A549 (cell line): ENCODE data around the gene DHX58. TPM values are rescaled to one million over a fixed set of nuclear protein-coding genes. Genes with fewer than 3 reads are reported as not detected.
A peak's percentile ranks its signal among the peaks of the same experiment; 100 is the strongest.

Source experiments
- ATAC-seq, 2 experiments: fragments of 200-7000 bp in 1 of 2; fragments of >200 bp in 1 of 2; cut with Nextera tagmentation in 1 of 2; cut with Tn5 transposase in 1 of 2; 3 replicates each; pipeline versions ENCODE4 v1.8.0 to v1.9.1; 2018 to 2020; ENCODE audit warnings: mild to moderate bottlenecking in 1 of 2, moderate library complexity in 1 of 2
- CTCF ChIA-PET: fragments of 300-600 bp; sonication (Branson Sonifier 250); formaldehyde crosslinking; extraction: SDS; loops from one replicate; lab custom pipeline; 2021; ENCODE audit warnings: antibody characterized with exemption, inconsistent platforms; lab: Yijun Ruan, JAX
- POLR2A ChIA-PET: fragments of 350-600 bp; formaldehyde crosslinking; extraction: SDS; loops from one replicate; lab custom pipeline; 2021; ENCODE audit warnings: antibody characterized with exemption, inconsistent platforms; lab: Yijun Ruan, JAX
- DNase-seq, 2 experiments: peaks; one replicate each; pipeline versions ENCODE4 v3.0.0 to v3.0.0-alpha.2; 2011 to 2016; ENCODE audit warnings: low read depth in 1 of 2, low spot score in 1 of 2
- FAIRE-seq: peaks from 2 replicates; lab custom pipeline; 2011; peaks lifted over from hg19 to GRCh38; lab: Jason Lieb, UNC
- H3K27ac ChIP-seq, 2 experiments: fragments of >200 bp; sonication (Bioruptor Twin); formaldehyde crosslinking; 3 replicates each; pipeline ENCODE4 v1.5.1; 2016 to 2017
- H3K4me1 ChIP-seq: fragments of >200 bp; sonication (Bioruptor Twin); formaldehyde crosslinking; 3 replicates; pipeline ENCODE4 v1.6.1; 2016
- H3K4me2 ChIP-seq: fragments of >200 bp; sonication (Bioruptor Twin); formaldehyde crosslinking; 3 replicates; pipeline ENCODE4 v1.6.1; 2016
- H3K4me3 ChIP-seq: fragments of >200 bp; sonication (Bioruptor Twin); formaldehyde crosslinking; 3 replicates; pipeline ENCODE4 v1.5.1; 2016
- H3K9me3 ChIP-seq: fragments of >200 bp; sonication (Bioruptor Twin); formaldehyde crosslinking; 3 replicates; pipeline ENCODE4 v1.6.1; 2016
- E2F6 ChIP-seq: IDR thresholded peaks from 2 replicates; pipeline ENCODE4 v1.6.1; 2012; ENCODE audit warnings: low read depth, borderline replicate concordance
- FOSL2 ChIP-seq, 2 experiments: fragments of 450-650 bp in 1 of 2; fragments of >200 bp in 1 of 2; sonication (Bioruptor Twin) in 1 of 2; formaldehyde crosslinking; IDR thresholded peaks; 2 replicates each; pipeline versions ENCODE4 v1.5.0 to v1.6.1; 2016 to 2020; ENCODE audit warnings: mild to moderate bottlenecking in 1 of 2, moderate library complexity in 1 of 2
- FOXS1 ChIP-seq: fragments of 250-450 bp; sonication (Bioruptor Pico); IDR thresholded peaks from 2 replicates; pipeline ENCODE4 v1.5.0; 2020; ENCODE audit warnings: mild to moderate bottlenecking, moderate library complexity
- HES2 ChIP-seq: fragments of >200 bp; sonication (Bioruptor Twin); formaldehyde crosslinking; IDR thresholded peaks from 2 replicates; pipeline ENCODE4 v1.6.1; 2016
- HOXB13 ChIP-seq: fragments of 250-450 bp; sonication (Bioruptor Pico); IDR thresholded peaks from 2 replicates; pipeline ENCODE4 v1.5.0; 2020; ENCODE audit warnings: low read depth, mild to moderate bottlenecking, moderate library complexity
- KDM5A ChIP-seq: fragments of 200-600 bp; sonication (generic); IDR thresholded peaks from 2 replicates; pipeline ENCODE4 v1.6.1; 2016; ENCODE audit warnings: antibody characterized with exemption, mild to moderate bottlenecking
- MYC ChIP-seq: IDR thresholded peaks from 2 replicates; pipeline ENCODE4 v1.6.1; 2012; ENCODE audit warnings: mild to moderate bottlenecking, inconsistent platforms, low read length, improper control_type of control experiment, borderline replicate concordance
- NPAS2 ChIP-seq: fragments of 250-450 bp; sonication (Bioruptor Pico); IDR thresholded peaks from 2 replicates; pipeline ENCODE4 v1.8.0; 2022; ENCODE audit warnings: mild to moderate bottlenecking, moderate library complexity, borderline replicate concordance
- PHF8 ChIP-seq: fragments of 200-600 bp; sonication (generic); IDR thresholded peaks from 2 replicates; pipeline ENCODE4 v1.6.1; 2016; ENCODE audit warnings: low read depth, mild to moderate bottlenecking, antibody characterized with exemption, moderate library complexity, borderline replicate concordance
- POLR2A ChIP-seq: IDR thresholded peaks from 2 replicates; pipeline ENCODE4 v1.6.1; 2012; ENCODE audit warnings: mild to moderate bottlenecking, low read length
- POLR2AphosphoS2 ChIP-seq: conservative IDR thresholded peaks from 2 replicates; pipeline ENCODE4 v1.6.1; 2012; ENCODE audit warnings: low read length, improper control_type of control experiment, inconsistent platforms
- RAD21 ChIP-seq, 2 experiments: fragments of >200 bp in 1 of 2; sonication (Bioruptor Twin) in 1 of 2; formaldehyde crosslinking in 1 of 2; IDR thresholded peaks in 1 of 2; conservative IDR thresholded peaks in 1 of 2; 2 replicates in 1 of 2; 3 replicates in 1 of 2; pipeline ENCODE4 v1.6.1; 2012 to 2018; ENCODE audit warnings: inconsistent platforms in 1 of 2
- RCOR1 ChIP-seq: fragments of 150-350 bp; IDR thresholded peaks from 2 replicates; pipeline ENCODE4 v1.6.1; 2014; ENCODE audit warnings: antibody characterized with exemption, low read length, low read depth
- RNF2 ChIP-seq: fragments of 200-600 bp; sonication (generic); IDR thresholded peaks from 2 replicates; pipeline ENCODE4 v1.6.1; 2016; ENCODE audit warnings: low read depth, mild to moderate bottlenecking, antibody characterized with exemption, moderate library complexity, borderline replicate concordance
- SMC3 ChIP-seq: fragments of >200 bp; sonication (Bioruptor Twin); formaldehyde crosslinking; IDR thresholded peaks from 3 replicates; pipeline ENCODE4 v1.6.1; 2018; ENCODE audit warnings: inconsistent platforms
- SREBF2 ChIP-seq: fragments of 450-650 bp; IDR thresholded peaks from 2 replicates; pipeline ENCODE4 v1.6.1; 2014; ENCODE audit warnings: mild to moderate bottlenecking, moderate library complexity
- TFCP2L1 ChIP-seq: fragments of 250-450 bp; sonication (Bioruptor Pico); IDR thresholded peaks from 2 replicates; pipeline ENCODE4 v1.5.0; 2021; ENCODE audit warnings: mild to moderate bottlenecking
- ZC3H11A ChIP-seq: fragments of 450-650 bp; IDR thresholded peaks from 2 replicates; pipeline ENCODE4 v1.6.1; 2014; ENCODE audit warnings: antibody characterized with exemption, mild to moderate bottlenecking
- ZSCAN20 ChIP-seq: fragments of 250-450 bp; sonication (Bioruptor Pico); IDR thresholded peaks from 2 replicates; pipeline ENCODE4 v1.8.0; 2022; ENCODE audit warnings: mild to moderate bottlenecking, moderate library complexity
- WGBS: methylation state at CpG from one replicate; pipeline ENCODE4 v1.1.6; 2017; ENCODE audit errors: missing lambda C conversion rate; 5-methylcytosine and 5-hydroxymethylcytosine counted together
- polyA plus RNA-seq, 4 experiments: library from polyadenylated mRNA; depleted of rRNA in 3 of 4; stranded (reverse); fragments of >200 nt; fragmentation: RNase III in 1 of 4; extraction: RNeasy Plus Mini Kit Qiagen cat#74134 plus additional on column Dnase treatment in 1 of 4; gene quantifications; 2 replicates in 3 of 4; 3 replicates in 1 of 4; pipeline ENCODE4 v1.2.3, GENCODE V29; 2011 to 2017
- TF ChIP-seq, protein P1 (sequence below): fragments of 250-450 bp; sonication (Bioruptor Pico); IDR thresholded peaks from 2 replicates; pipeline ENCODE4 v1.5.0; 2021; ENCODE audit warnings: mild to moderate bottlenecking, moderate library complexity, borderline replicate concordance
- TF ChIP-seq, protein P2 (sequence below): fragments of 150-350 bp; IDR thresholded peaks from 2 replicates; pipeline ENCODE4 v1.6.1; 2014; ENCODE audit warnings: low read depth, mild to moderate bottlenecking, low read length

DHX58 gene
- polyA plus RNA-seq, 2 of the 4 experiments (the other 2 are of a cell fraction) = 0.37 to 0.59 TPM

GRCh38 chr17:42090964-42091790, 21.3 kb downstream of the DHX58 start (continued):
- TF ChIP-seq, protein P1, sequence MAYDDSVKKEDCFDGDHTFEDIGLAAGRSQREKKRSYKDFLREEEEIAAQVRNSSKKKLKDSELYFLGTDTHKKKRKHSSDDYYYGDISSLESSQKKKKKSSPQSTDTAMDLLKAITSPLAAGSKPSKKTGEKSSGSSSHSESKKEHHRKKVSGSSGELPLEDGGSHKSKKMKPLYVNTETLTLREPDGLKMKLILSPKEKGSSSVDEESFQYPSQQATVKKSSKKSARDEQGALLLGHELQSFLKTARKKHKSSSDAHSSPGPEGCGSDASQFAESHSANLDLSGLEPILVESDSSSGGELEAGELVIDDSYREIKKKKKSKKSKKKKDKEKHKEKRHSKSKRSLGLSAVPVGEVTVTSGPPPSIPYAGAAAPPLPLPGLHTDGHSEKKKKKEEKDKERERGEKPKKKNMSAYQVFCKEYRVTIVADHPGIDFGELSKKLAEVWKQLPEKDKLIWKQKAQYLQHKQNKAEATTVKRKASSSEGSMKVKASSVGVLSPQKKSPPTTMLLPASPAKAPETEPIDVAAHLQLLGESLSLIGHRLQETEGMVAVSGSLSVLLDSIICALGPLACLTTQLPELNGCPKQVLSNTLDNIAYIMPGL (CRISPR knock-in tag) = no peak
- no peak for TF ChIP-seq SMC3
- no peak for TF ChIP-seq SREBF2
- no peak for TF ChIP-seq ZSCAN20 (CRISPR knock-in tag)

- ChIA-PET CTCF (interaction anchor here (0.9 to 39.5 kb wide), 5 partner anchors 9 to 125 kb away, joined by 3 to 658 read pairs (median 41); partner anchors contain the start of genes DNAJC7, KAT2A and NKIRAS2), POLR2A (no interaction called here)
- Histone ChIP-seq H3K9me3 (no peaks in the 10 kb centered on the region), H3K27ac (no peak overlapping the region), H3K4me3 (no peak overlapping the region), H3K4me1 (0 out of 3 replicates have a peak, but pooled peaks cover 3% of the 10 kb centered on the region), H3K4me2 (no peak overlapping the region)
- ATAC-seq (peak in 1 of 2 experiments; percentile 11; a peak in 1 of 6 replicates), DNase-seq (no peak), FAIRE-seq (no peak)
- no peak for TF ChIP-seq FOSL2 (IDR thresholded peaks at IDR 0.05)
- no peak for TF ChIP-seq FOSL2 (CRISPR knock-in tag; IDR thresholded peaks at IDR 0.05)
- no peak for TF ChIP-seq HOXB13
- TF ChIP-seq, protein P1 (CRISPR knock-in tag) = no peak
- no peak for TF ChIP-seq FOXS1 (CRISPR knock-in tag)
- no peak for TF ChIP-seq NPAS2 (CRISPR knock-in tag)
- no peak for TF ChIP-seq MYC
- no peak for TF ChIP-seq TFCP2L1
- WGBS = 80% methylated on average over 8 of the region's 8 CpGs
Observed at GRCh38 chr17:42088736-42089135, 23.8 kb downstream of the DHX58 start.

DNA sequence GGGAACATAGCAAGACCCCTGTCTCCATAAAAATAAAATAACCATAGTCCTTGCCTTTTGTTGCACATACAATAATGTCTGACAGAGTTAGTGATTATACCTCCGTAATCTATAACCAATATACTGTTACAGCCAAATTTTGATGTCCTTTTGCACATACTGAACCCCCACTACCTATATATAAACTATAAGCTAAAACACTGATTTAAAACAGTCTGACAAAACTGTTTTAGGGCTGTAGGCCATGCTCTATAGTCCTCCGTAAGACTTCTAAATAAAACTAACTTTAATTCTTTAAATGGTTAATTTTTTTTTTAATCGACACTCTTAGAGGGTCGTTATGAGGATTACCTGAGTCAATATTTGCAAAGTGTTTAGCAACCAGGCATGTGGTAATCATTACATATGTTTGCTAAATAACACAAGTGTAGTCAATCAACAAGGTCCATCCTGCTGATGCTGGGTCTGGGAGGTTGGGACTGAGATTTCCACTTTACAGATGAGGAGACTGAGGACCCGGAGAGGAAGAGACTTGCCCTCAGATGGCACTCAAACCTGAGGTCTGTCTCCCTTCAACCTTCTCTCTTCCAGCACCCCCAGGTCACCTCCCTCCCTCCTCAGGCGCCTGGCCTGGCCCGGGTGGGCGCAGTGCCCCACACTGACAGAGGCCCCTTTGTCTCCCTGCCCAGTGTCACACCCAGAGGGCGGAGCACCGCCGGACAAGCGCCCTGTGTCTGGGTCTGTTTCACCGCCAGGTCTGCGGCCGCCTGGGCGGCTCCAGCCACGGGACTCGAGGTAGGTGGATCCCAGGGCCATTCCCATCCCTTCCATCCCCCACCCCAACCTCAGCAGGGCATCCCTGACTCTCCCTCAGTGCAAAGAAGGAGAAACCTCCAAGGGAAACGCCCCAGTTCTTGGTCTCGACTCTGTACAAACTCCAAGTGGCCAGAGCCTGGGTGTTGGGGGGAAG, 24.5 kb downstream of the DHX58 start:
- peak; percentile 47 to 48; a peak in 5 of 6 replicates for ATAC-seq
- H3K4me3 ChIP-seq = no peak overlapping the region
- TF ChIP-seq E2F6 (no peak), FOSL2 (IDR thresholded peaks at IDR 0.05) (no peak), FOSL2 (CRISPR knock-in tag; IDR thresholded peaks at IDR 0.05) (no peak), RCOR1 (no peak), RNF2 (no peak), RAD21 (conservative IDR thresholded peaks at IDR 0.05 in 1 of 2, IDR thresholded peaks at IDR 0.05 in 1 of 2) (no peak), POLR2A (no peak), ZC3H11A (no peak), SREBF2 (no peak), HES2 (no peak), PHF8 (no peak), POLR2AphosphoS2 (no peak), KDM5A (no peak)
- TF ChIP-seq, protein P2, sequence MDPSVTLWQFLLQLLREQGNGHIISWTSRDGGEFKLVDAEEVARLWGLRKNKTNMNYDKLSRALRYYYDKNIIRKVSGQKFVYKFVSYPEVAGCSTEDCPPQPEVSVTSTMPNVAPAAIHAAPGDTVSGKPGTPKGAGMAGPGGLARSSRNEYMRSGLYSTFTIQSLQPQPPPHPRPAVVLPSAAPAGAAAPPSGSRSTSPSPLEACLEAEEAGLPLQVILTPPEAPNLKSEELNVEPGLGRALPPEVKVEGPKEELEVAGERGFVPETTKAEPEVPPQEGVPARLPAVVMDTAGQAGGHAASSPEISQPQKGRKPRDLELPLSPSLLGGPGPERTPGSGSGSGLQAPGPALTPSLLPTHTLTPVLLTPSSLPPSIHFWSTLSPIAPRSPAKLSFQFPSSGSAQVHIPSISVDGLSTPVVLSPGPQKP = no peak
- no peak for DNase-seq
- POLR2A ChIA-PET = no interaction called here
- 0 out of 3 replicates have a peak, but pooled peaks cover 3% of the 10 kb centered on the region for H3K4me1 ChIP-seq
- H3K9me3 ChIP-seq = no peaks in the 10 kb centered on the region
- CTCF ChIA-PET = interaction anchor here (0.6 to 39.5 kb wide), 11 partner anchors 8 to 276 kb away, joined by 3 to 658 read pairs (median 4); partner anchors contain the start of genes DNAJC7, KAT2A, NKIRAS2 and P3H4
- 66% methylated on average over 20 of the region's 20 CpGs for WGBS
- FAIRE-seq = no peak
- no peak overlapping the region for H3K27ac ChIP-seq
- no peak overlapping the region for H3K4me2 ChIP-seq
